HG02642 (cell line): ENCODE measurements around the gene CDK3.
A peak's percentile ranks its signal among the peaks of the same experiment; 100 is the strongest.
"Not testable (repeated sequence)": the region's sequence is repeated elsewhere in the genome, so short reads cannot be mapped to it uniquely, and the experiment has no call there.

Experiments
- ATAC-seq: cut with Tn5 transposase; IDR thresholded peaks from one replicate; pipeline ENCODE4 v1.9.1; 2021; ENCODE audit warnings: mild to moderate bottlenecking; ENCODE audit not compliant: unreplicated experiment, poor library complexity

The CDK3 gene

DNA sequence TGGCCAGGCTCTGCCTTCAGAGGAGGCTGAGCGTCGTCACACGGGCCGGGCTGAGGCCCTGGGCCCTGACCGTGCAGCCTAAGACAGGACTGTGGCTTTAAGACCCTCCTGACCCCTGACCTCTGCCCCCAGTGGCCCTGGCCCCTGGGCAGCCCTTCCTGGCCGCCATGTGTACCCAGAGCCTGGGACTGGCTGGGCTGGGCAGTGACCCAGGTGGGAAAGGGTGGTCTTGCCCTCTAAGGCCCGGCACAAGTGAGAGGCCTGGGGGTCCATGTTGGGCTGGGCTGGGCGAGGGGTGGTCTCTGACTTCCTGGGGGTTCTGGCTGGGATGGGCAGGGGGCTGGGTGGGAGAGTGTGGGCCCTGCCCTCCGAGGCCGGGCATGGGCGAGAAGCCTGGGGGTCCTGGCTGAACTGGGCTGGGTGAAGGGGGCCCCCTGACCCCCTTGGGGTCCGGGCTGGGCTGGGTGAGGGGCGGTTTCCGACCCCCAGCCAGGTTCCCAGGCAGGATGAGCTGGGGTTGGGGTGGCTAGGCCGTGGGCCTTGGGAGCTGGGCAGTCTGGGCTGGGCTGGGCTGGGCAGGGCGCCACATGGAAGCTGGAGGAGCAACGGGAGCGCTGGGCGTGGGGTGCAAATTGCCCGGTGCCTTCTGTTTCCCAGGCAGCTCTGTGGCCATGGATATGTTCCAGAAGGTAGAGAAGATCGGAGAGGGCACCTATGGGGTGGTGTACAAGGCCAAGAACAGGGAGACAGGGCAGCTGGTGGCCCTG is at the start of gene CDK3:
CDK3 (plus strand) TSS at position 101 of the 767 bp plus-strand sequence; CDS start at position 672, 571 bp downstream.
- ATAC-seq, result no peak

DNA sequence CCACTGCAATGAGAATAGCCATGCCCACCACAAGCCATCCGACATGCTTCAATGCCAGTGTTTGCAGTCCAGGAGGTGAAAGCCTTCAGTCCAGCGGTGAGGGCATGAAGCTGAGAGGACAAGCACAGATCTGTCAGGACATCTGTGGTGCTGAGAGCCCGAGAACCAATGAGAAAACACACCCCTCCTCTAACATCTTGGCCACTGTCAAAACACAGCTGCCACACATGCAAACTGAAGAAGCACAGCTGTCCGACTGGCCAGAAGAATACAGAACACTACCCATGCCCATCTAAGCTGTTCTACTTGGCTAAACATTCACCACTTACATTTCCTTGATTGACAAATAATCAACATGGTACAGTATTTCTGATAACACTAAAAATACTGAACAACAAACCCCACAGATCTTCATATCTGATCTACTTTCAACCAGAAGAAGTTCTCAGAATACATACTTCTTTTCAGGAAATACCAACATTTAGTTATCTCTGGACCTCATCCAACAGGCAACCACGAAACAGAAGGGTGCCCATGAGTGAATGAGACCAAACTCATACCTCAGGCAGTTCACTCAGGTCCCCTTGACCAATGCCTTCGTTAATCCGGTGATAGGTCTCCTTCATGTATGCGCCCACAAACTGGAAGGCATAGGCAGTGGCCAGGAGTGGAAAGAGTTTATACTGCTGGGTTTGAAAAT is 49.6 kb upstream of the CDK3 start:
- no peak for ATAC-seq

GRCh38 chr17:75959051-75959838 is 41.4 kb upstream of the CDK3 start:
- no peak for ATAC-seq

GRCh38 chr17:75959839-75960511 is 40.7 kb upstream of the CDK3 start:
- ATAC-seq, result no peak

- no peak for ATAC-seq
Observed at GRCh38 chr17:75965468-75965867, 35.2 kb upstream of the CDK3 start.

- not testable (repeated sequence) for ATAC-seq
Observed at GRCh38 chr17:75969044-75969443, 31.6 kb upstream of the CDK3 start.

DNA sequence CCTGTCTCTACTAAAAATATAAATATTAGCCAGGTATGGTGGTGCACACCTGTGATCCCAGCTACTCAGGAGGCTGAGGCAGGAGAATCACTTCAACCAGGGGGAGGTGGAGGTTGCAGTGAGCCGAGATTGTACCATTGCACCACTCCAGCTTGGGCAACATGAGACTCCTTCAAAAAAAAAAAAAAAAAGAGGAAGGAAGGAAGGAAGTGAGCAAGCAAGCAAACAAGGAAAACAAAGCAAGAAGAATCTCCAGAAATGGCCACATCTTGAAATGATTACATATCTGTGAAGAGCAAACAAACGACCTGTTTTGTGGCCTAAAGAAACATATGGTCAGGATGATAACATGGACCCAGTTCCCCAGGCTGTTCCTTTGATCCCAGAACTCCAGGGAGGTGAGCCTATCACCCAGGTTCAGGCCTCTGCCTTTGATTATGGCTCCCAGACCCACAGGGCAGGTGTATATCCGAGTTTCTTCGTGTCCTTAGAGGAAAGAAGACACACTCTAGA is 30.6 kb upstream of the CDK3 start:
- ATAC-seq, result no peak

GRCh38 chr17:75970626-75971025 is 30.0 kb upstream of the CDK3 start:
- ATAC-seq, result no peak

DNA sequence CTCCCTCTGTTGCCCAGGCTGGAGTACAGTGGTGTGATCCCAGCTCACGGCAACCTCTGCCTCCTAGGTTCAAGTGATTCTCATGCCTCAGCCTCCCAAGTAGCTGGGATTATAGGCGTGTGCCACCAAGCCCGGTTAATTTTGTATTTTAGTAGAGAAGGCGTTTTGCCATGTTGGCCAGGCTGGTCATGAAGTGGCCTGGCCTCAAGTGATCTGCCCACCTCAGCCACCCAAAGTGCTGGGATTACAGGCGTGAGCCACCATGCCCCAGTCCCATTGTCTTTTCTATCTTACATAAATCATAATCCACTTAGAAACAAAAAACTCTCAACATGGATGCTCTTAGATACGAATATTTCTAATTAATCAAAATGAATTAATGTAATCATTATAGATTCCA is 25.5 kb upstream of the CDK3 start:
- not testable (repeated sequence) for ATAC-seq

DNA sequence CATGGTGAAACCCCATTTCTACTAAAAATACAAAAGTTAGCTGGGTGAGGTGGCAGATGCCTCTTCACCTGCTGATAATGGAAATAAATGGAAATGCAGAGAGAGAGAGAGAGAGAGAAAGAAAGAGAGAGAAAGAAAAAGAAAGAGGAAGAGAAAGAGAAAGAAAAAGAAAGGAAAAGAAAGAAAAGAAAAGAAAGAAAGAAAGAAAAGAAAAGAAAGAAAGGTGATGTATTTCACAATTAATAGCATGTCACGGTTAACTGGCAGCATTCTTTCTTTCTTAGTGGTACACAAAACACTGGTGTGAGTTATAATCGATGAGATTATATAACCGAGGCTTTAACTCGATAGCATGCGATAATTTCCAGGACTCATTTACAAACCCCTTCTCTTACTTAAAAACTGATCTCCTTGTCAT is 24.9 kb upstream of the CDK3 start:
- no peak for ATAC-seq

DNA sequence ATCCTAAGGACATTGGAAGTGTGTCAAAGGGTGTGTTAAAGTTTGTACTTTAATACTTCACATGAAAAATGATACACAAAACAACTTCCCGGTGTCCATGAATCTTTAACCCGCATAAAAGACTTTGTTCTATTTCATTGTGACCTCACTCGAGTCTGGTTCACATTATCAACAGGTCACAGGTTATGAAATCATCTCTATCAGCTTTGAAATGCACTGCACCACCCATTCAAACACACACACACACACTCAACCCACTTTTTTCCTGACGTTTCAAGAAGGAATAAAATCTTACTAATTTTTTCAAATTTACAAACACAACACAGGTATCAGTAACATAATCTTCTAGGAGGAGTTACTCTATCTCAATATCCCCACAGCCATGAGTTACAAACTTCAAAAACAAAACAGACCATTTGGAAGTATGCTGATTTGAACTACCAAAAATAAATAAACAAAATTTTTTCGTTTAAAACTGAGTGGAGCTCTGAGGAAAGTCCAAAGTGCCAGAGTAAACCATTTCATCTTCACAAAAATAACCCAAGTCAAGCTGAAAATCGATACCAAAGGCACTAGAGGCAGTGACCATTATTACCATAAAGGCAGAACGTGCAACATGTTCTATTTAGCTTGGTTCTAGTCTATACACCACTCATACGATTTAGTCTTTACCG is 24.3 kb upstream of the CDK3 start:
- ATAC-seq, result no peak

DNA sequence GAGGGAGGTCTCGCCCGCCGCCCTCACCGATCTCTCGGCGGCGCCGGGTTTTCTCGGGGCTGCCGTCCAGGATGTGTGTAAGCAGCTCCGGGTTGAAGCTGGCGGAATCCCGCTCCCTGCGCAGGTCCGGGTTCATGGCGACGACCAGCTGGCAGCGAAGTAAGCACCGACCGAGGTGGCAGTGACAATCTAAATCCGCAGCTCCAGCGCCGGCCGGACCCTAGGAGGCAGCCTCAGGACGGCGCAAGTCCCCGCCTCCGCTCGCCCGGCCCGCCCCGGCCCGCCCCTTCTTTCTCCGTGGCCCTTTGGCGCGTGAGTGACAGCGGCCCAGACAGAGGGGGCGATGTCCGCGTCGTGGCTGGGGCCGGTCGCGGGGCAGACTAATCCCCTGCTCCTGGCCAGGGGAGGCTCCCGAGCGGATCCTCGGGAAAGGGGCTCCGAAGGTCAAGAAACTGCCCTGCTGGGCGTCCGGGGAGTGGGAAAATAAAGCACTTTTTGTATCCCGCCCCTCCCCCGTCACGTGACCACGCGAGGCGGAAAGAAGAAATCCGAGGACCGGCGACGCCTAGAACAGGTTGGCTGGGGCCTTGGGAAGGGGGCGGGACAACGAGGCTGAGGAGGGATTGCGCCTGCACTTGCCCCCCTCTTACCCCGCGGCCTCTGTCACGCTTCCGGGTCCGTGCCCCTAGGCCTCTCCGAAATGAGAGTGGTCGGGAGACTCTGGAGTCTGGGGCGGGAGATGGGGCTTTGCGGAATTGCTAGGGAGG is 21.5 kb upstream of the CDK3 start, which contains the start of the genes ACOX1 and TEN1:
ACOX1 (minus strand) TSS at position 229 of the 767 bp plus-strand sequence; CDS start at position 136, 93 bp downstream.
TEN1 (plus strand) TSS at position 303 of the 767 bp plus-strand sequence. CDS start 6,953 bp downstream, outside the sequence.
- ATAC-seq, result peak; percentile 94

DNA sequence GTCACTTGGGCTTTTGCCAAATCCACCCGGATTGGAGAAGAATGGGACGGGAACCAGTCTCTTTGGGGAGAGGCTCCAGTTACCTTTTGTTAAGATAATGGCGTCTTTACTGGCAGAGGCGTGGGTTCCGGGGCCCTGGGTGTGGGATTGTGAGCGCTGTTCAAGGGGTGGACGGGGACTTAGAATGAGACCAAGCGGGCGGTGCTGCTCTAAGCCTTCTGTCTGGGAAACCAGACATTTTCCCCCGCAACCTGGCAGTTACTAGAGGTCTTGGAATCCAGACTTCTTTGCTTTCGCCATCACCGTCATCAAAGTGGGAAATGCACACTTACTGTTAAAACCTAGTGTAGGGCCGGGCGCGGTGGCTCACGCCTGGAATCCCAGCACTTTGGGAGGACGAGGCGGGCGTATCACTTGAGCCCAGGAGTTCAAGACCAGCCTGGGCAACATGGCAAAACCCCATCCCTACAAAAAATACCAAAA is 20.9 kb upstream of the CDK3 start:
- no peak for ATAC-seq

DNA sequence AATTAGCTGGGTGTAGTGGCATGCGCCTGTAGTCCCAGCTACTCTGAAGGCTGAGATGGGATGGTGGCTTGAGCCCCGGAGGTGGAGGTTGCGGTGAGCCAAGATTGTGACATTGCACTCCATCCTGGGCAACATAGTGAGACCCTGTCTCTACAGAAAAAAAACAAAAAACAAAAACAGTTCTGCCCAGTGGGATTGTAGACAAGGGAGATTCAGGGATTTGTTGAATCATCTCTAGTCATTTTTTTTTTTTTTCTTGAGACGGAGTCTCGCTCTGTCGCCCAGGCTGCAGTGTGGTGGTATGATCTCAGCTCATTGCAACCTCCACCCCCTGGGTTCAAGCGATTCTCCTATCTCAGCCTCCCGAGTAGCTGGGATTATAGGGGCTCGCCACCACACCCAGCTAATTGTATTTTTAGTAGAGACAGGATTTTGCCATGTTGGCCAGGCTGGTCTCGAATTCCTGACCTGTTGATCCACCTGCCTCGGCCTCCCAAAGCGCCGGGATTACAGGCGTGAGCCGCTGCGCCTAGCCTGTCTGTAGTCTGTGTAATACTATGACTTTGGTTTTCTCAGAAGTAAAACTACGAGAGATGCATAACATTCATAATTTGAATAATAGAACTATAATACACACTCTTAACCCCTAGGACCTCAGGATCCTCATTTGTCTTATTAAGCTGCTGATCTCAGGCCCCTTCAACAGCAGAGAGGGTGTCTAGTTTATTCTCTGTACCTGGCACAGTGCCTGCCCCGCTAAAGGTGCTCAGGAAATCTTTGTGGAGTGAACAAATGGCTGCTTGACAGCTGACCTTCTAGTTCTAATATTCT is 20.3 kb upstream of the CDK3 start:
- no peak for ATAC-seq

GRCh38 chr17:75981019-75981615 is 19.5 kb upstream of the CDK3 start:
- ATAC-seq, result no peak

DNA sequence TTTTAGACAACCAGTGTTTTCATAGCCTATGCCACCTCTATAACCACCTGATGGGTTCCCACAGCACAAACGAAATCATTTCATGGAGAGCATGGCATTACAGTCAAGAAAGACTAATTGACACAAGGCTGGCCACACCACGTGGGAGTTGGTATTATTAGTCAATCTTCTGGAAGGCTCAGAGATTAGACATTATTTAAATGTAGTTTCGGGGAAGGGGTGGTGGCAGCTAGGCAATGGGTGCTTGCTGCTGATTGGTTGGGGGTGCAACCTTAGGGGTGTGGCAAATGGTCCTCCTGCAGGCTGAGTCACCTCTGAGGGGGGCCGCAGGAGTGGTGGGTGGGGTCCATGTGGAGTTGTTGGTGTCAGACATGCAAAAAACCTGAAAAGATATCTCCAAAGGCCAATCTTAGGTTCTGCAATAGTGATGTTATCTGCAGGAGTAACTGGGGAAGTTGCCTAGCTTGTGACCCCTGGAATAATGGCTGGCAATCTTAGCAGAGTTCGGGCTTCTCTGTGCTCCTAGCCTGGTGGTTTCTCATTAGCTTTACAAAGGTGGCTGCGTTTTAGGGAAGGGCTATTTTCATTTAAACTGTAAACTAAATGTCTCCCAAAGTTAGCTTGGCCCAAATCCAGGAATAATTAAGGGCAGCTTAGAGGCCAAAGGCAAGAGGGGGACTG is 17.0 kb upstream of the CDK3 start:
- no peak for ATAC-seq

DNA sequence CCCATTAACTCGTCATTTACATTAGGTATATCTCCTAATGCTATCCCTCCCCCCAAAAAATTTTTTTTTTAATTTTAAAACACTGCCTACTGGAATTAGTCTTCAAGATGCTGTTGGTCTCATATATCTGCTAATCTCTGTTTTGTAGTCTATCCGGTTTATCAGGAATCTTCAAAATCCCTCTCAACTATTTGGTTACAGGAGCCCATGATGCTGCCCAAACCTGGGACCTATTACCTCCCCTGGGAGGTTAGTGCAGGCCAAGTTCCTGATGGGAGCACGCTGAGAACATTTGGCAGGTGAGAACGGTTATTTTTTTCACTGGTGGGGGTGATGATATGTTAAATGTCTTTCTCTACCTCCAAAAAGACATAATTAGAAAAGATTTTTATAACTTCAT is 14.7 kb upstream of the CDK3 start:
- ATAC-seq, result no peak
